ENCODE measurements around the gene ACTL6B. TPM values are rescaled to one million over a fixed set of nuclear protein-coding genes. Genes with fewer than 3 reads are reported as not detected.

ACTL6B gene
- total RNA-seq, 4 donors from 2014 or later: not detected

GRCh38 chr7:100626055-100626454 lies 30.2 kb downstream of the ACTL6B start:
- intact Hi-C loops (cut with DNase I; ENCODE audit: low total_unique reads): no loop called here
- TF ChIP-seq POLR2A (IDR thresholded peaks at IDR 0.05) (no peak), CTCF (IDR thresholded peaks at IDR 0.05) (no peak)
- no peak for DNase-seq (ENCODE audit: low spot score in 2 of 2)
- 16 to 22% methylated on average over 3 of the region's 3 CpGs for WGBS, 2 donors
- no peak overlapping the region for H3K4me3 ChIP-seq (ENCODE audit: low read depth, poor library complexity, severe bottlenecking)

- TF ChIP-seq POLR2A (IDR thresholded peaks at IDR 0.05) (no peak), CTCF (IDR thresholded peaks at IDR 0.05) (no peak)
- intact Hi-C loops (cut with DNase I; ENCODE audit: low total_unique reads): no loop called here
- DNase-seq (ENCODE audit: low spot score in 2 of 2): no peak
- no peak overlapping the region for H3K4me3 ChIP-seq (ENCODE audit: low read depth, poor library complexity, severe bottlenecking)
- 78 to 83% methylated on average over 15 of the region's 15 CpGs for WGBS, 2 donors
Measured at GRCh38 chr7:100623951-100624824, 32.1 kb downstream of the ACTL6B start.

- 85 to 88% methylated on average over 8 of the region's 8 CpGs for WGBS, 2 donors
- no peak overlapping the region for H3K4me3 ChIP-seq (ENCODE audit: low read depth, poor library complexity, severe bottlenecking)
- intact Hi-C loops (cut with DNase I; ENCODE audit: low total_unique reads): no loop called here
Measured at GRCh38 chr7:100621554-100621953, 34.7 kb downstream of the ACTL6B start.

GRCh38 chr7:100620804-100621203 lies 35.4 kb downstream of the ACTL6B start:
- H3K4me3 ChIP-seq (ENCODE audit: low read depth, poor library complexity, severe bottlenecking): no peak overlapping the region
- intact Hi-C loops (cut with DNase I; ENCODE audit: low total_unique reads): no loop called here
- TF ChIP-seq CTCF (IDR thresholded peaks at IDR 0.05): no peak
- TF ChIP-seq POLR2A (IDR thresholded peaks at IDR 0.05): no peak
- 96% methylated on average over 23 of the region's 23 CpGs for WGBS, 2 donors
- no peak for DNase-seq (ENCODE audit: low spot score in 2 of 2)

More at GRCh38 chr7:100621554-100621953, 34.7 kb downstream of the ACTL6B start:
- TF ChIP-seq POLR2A (IDR thresholded peaks at IDR 0.05): no peak
- TF ChIP-seq CTCF (IDR thresholded peaks at IDR 0.05): no peak
- DNase-seq (ENCODE audit: low spot score in 2 of 2): no peak

GRCh38 chr7:100620239-100620638 lies 36.0 kb downstream of the ACTL6B start:
- H3K4me3 ChIP-seq (ENCODE audit: low read depth, poor library complexity, severe bottlenecking): no peak overlapping the region
- TF ChIP-seq CTCF (IDR thresholded peaks at IDR 0.05): no peak
- no peak for TF ChIP-seq POLR2A (IDR thresholded peaks at IDR 0.05)
- 90 to 96% methylated on average over 6 of the region's 6 CpGs for WGBS, 2 donors
- intact Hi-C loops (cut with DNase I; ENCODE audit: low total_unique reads): no loop called here
- no peak for DNase-seq (ENCODE audit: low spot score in 2 of 2)
